PFSK-1 (cell line): ENCODE results near the gene CRISPLD2.

Experiments
- FOXP2 ChIP-seq: optimal IDR thresholded peaks from 2 replicates; pipeline ENCODE3; 2011; ENCODE audit warnings: borderline replicate concordance, control low read depth, inconsistent platforms; ENCODE audit not compliant: insufficient read depth; ENCODE audit errors: extremely low read length, extremely low read depth
- POLR2AphosphoS5 ChIP-seq: IDR thresholded peaks from 2 replicates; pipeline ENCODE4 v1.6.1; 2012; ENCODE audit warnings: low read depth, mild to moderate bottlenecking, control low read depth, low read length, moderate library complexity
- SIN3A ChIP-seq: IDR thresholded peaks from 2 replicates; pipeline ENCODE4 v1.6.1; 2012; ENCODE audit warnings: mild to moderate bottlenecking, low read length, moderate library complexity, borderline replicate concordance; ENCODE audit not compliant: insufficient read depth
- TAF1 ChIP-seq: IDR thresholded peaks from 2 replicates; pipeline ENCODE4 v1.6.1; 2012; ENCODE audit warnings: low read length, control low read depth, borderline replicate concordance; ENCODE audit not compliant: insufficient read depth
- TF ChIP-seq, protein P1 (sequence below), 2 experiments: IDR thresholded peaks; 2 replicates each; pipeline versions ENCODE4 v1.6.1 to v1.8.0; 2011 to 2012; ENCODE audit warnings: low read depth in 2 of 2, low read length in 2 of 2, control low read depth in 1 of 2, inconsistent platforms in 1 of 2, mild to moderate bottlenecking in 1 of 2, moderate library complexity in 1 of 2; ENCODE audit not compliant: insufficient read depth in 1 of 2

CRISPLD2 gene

GRCh38 chr16:84818989-84819643 is 669 bp upstream of the CRISPLD2 start:
- TF ChIP-seq SIN3A (no peak), TAF1 (no peak), POLR2AphosphoS5 (no peak), FOXP2 (no peak)
- TF ChIP-seq, protein P1, sequence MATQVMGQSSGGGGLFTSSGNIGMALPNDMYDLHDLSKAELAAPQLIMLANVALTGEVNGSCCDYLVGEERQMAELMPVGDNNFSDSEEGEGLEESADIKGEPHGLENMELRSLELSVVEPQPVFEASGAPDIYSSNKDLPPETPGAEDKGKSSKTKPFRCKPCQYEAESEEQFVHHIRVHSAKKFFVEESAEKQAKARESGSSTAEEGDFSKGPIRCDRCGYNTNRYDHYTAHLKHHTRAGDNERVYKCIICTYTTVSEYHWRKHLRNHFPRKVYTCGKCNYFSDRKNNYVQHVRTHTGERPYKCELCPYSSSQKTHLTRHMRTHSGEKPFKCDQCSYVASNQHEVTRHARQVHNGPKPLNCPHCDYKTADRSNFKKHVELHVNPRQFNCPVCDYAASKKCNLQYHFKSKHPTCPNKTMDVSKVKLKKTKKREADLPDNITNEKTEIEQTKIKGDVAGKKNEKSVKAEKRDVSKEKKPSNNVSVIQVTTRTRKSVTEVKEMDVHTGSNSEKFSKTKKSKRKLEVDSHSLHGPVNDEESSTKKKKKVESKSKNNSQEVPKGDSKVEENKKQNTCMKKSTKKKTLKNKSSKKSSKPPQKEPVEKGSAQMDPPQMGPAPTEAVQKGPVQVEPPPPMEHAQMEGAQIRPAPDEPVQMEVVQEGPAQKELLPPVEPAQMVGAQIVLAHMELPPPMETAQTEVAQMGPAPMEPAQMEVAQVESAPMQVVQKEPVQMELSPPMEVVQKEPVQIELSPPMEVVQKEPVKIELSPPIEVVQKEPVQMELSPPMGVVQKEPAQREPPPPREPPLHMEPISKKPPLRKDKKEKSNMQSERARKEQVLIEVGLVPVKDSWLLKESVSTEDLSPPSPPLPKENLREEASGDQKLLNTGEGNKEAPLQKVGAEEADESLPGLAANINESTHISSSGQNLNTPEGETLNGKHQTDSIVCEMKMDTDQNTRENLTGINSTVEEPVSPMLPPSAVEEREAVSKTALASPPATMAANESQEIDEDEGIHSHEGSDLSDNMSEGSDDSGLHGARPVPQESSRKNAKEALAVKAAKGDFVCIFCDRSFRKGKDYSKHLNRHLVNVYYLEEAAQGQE (IDR thresholded peaks at IDR 0.05; ENCODE audit: insufficient read depth in 1 of 2, low read depth in 2 of 2, low read length in 2 of 2), result no peak

GRCh38 chr16:84820305-84820684 is 510 bp downstream of the CRISPLD2 start:
- TF ChIP-seq FOXP2, result no peak
- TF ChIP-seq, protein P1 (IDR thresholded peaks at IDR 0.05; ENCODE audit: insufficient read depth in 1 of 2, low read depth in 2 of 2, low read length in 2 of 2), result no peak
- TF ChIP-seq POLR2AphosphoS5, result no peak
- TF ChIP-seq TAF1, result no peak
- no peak for TF ChIP-seq SIN3A

- no peak for TF ChIP-seq FOXP2
- TF ChIP-seq TAF1, result no peak
- TF ChIP-seq POLR2AphosphoS5, result no peak
- TF ChIP-seq, protein P1 (IDR thresholded peaks at IDR 0.05; ENCODE audit: insufficient read depth in 1 of 2, low read depth in 2 of 2, low read length in 2 of 2), result no peak
- no peak for TF ChIP-seq SIN3A
Measured at GRCh38 chr16:84820771-84821170, 986 bp downstream of the CRISPLD2 start.

GRCh38 chr16:84821179-84821578 is 1.4 kb downstream of the CRISPLD2 start:
- TF ChIP-seq FOXP2, result no peak
- TF ChIP-seq, protein P1 (IDR thresholded peaks at IDR 0.05; ENCODE audit: insufficient read depth in 1 of 2, low read depth in 2 of 2, low read length in 2 of 2), result no peak
- no peak for TF ChIP-seq SIN3A
- no peak for TF ChIP-seq POLR2AphosphoS5
- TF ChIP-seq TAF1, result no peak
